Thoracic aorta (tissue), 2 donors: Measurements from ENCODE around the gene ALG1L2. TPM values are rescaled to one million over a fixed set of nuclear protein-coding genes. Genes with fewer than 3 reads are reported as not detected.
"Not testable (repeated sequence)": the region's sequence is repeated elsewhere in the genome, so short reads cannot be mapped to it uniquely, and the experiment has no call there.

Source experiments
- ATAC-seq: fragments of 150-250 bp; one replicate; pipeline ENCODE4 v1.8.0; 2017; ENCODE audit warnings: low read depth; ENCODE audit not compliant: insufficient number of reproducible peaks, low FRiP score
- DNase-seq: peaks from one replicate; pipeline ENCODE4 v3.0.0-alpha.2; 2020; ENCODE audit warnings: low spot score
- H3K27ac ChIP-seq, 2 donors: fragments of 200-600 bp; sonication (generic); 1 replicate in 1 of 2; 2 replicates in 1 of 2; pipeline ENCODE4 v1.5.1; 2016; ENCODE audit warnings: mild to moderate bottlenecking in 2 of 2, moderate library complexity in 2 of 2
- H3K27me3 ChIP-seq: fragments of 200-600 bp; sonication (generic); replicated peaks from 2 replicates; pipeline ENCODE4 v1.6.0; 2016; ENCODE audit warnings: mild to moderate bottlenecking; ENCODE audit not compliant: insufficient read depth
- H3K36me3 ChIP-seq: fragments of 200-600 bp; sonication (generic); one replicate; pipeline ENCODE4 v1.5.1; 2016
- H3K4me1 ChIP-seq, 2 donors: fragments of 200-600 bp; sonication (generic); 1 replicate in 1 of 2; 2 replicates in 1 of 2; pipeline versions ENCODE4 v1.5.1 to v1.6.0; 2016; ENCODE audit warnings: low read depth in 2 of 2, mild to moderate bottlenecking in 1 of 2; ENCODE audit not compliant: control insufficient read depth in 1 of 2
- H3K4me3 ChIP-seq: fragments of 200-600 bp; sonication (generic); 2 replicates; pipeline ENCODE4 v1.5.1; 2016; ENCODE audit warnings: mild to moderate bottlenecking
- H3K9me3 ChIP-seq: fragments of 200-600 bp; sonication (generic); 2 replicates; pipeline ENCODE4 v1.5.1; 2016
- CTCF ChIP-seq: fragments of 200-600 bp; sonication (generic); IDR thresholded peaks from one replicate; pipeline ENCODE4 v1.5.1; 2019; ENCODE audit warnings: antibody characterized with exemption
- total RNA-seq, 2 donors: library from RNA; depleted of rRNA; stranded (reverse); fragments of >200 nt; gene quantifications; one replicate each; pipeline versions ENCODE4 v1.1.0 to v1.2.3, GENCODE V29; 2016

Gene ALG1L2
- total RNA-seq, 2 donors from 2014 or later: not detected

DNA sequence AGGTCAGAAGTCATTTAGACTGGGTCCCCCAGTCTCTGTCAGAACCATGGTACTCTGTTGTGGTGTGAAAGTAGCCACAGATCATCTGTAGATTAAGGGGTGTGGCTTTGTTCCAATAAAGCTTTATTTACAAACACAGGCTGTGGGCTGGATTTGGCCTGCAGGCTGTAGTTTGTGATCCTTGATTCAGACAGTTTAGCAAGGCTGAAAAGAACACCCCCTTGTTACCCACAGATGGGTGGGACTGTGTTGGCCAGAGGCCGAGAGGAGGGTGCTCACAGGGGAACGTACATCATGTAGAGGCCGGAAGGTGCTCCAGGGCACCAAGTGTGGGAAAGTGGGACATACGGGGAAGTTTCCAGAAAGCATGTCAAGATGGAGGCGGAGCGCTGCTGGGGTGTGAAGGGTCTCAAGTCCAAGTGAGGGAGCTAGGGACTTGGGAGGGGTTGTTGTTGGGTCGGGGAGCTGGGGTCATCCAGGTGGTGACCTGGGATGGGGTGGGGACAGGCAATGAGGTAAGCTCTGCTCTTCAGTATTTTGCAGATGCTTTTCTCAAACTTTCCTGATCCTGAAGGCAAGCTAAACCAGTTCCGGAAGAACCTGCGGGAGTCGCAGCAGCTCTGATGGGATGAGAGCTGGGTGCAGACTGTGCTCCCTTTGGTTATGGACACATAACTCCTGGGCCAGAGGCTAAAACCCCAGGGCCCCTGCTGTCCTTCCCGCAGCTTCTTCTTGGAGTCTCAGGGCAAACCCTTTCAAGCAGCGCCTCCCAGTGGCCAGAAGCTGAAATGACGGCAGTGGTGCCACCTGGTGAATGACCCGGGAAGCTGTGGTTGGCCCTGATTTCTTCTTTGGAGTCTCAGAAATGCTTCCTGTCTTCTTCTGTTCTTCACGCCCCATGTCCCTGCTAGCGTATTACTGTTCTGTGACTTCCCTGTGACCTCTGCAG, 16.3 kb downstream of the ALG1L2 start:
- peak; percentile 25 for TF ChIP-seq CTCF
- H3K9me3 ChIP-seq, ATAC-seq, H3K36me3 ChIP-seq, H3K4me1 ChIP-seq, H3K27me3 ChIP-seq, DNase-seq, H3K4me3 ChIP-seq, H3K27ac ChIP-seq: not testable (repeated sequence)

- not testable (repeated sequence) for H3K27ac ChIP-seq, H3K4me3 ChIP-seq, H3K27me3 ChIP-seq, H3K4me1 ChIP-seq, ATAC-seq, H3K9me3 ChIP-seq, H3K36me3 ChIP-seq, DNase-seq
Measured at GRCh38 chr3:130098639-130099385, 17.2 kb downstream of the ALG1L2 start.

- H3K27me3 ChIP-seq, H3K4me3 ChIP-seq, H3K27ac ChIP-seq, DNase-seq, H3K9me3 ChIP-seq, H3K36me3 ChIP-seq, H3K4me1 ChIP-seq, ATAC-seq: not testable (repeated sequence)
Measured at GRCh38 chr3:130102545-130102944, 20.9 kb downstream of the ALG1L2 start.

DNA sequence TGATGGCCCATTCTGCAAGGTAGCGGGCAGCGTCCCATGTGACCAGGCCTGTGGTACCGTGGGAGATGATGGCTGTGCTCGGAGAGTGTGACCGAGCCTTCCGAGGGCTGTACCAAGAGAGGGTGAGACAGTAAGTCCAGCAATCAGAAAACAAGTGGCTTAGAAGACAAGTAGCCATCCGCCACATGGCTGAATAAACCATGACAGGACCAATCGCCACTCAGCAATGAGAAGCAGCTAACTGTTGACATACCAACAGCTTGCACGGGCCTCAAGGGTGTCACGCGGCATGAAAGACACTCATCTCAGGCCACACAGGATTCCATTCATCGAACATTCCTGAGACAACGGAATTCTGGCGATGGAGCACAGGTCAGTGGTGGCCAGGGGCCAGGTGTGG, 22.6 kb downstream of the ALG1L2 start:
- not testable (repeated sequence) for ATAC-seq, H3K36me3 ChIP-seq, H3K4me1 ChIP-seq, H3K27me3 ChIP-seq, H3K4me3 ChIP-seq, H3K9me3 ChIP-seq, DNase-seq, H3K27ac ChIP-seq

GRCh38 chr3:130107333-130107995, 25.8 kb downstream of the ALG1L2 start:
- not testable (repeated sequence) for H3K36me3 ChIP-seq, H3K9me3 ChIP-seq, DNase-seq, H3K27me3 ChIP-seq, ATAC-seq, H3K4me3 ChIP-seq, H3K27ac ChIP-seq
- H3K4me1 ChIP-seq: peaks cover 4 to 11% of the 10 kb centered on the region in 2 donors

- H3K27me3 ChIP-seq, H3K36me3 ChIP-seq, H3K27ac ChIP-seq, H3K4me3 ChIP-seq, DNase-seq, H3K9me3 ChIP-seq, ATAC-seq: not testable (repeated sequence)
- H3K4me1 ChIP-seq: peaks cover 4 to 18% of the 10 kb centered on the region in 2 donors
Measured at GRCh38 chr3:130108836-130109585, 27.4 kb downstream of the ALG1L2 start.

- DNase-seq, H3K27me3 ChIP-seq, H3K36me3 ChIP-seq, H3K9me3 ChIP-seq, ATAC-seq: not testable (repeated sequence)
- Histone ChIP-seq H3K4me3 (peak overlapping the region; percentile 94), H3K4me1 (peaks cover 4 to 18% of the 10 kb centered on the region in 2 donors), H3K27ac (peak overlapping the region; percentile 43 to 57)
Measured at GRCh38 chr3:130110386-130111169, 28.9 kb downstream of the ALG1L2 start.
